SK-N-SH treated with all-trans-retinoic acid at 6 μM for 48 hours (cell line): ENCODE results near the gene APC2.

Experiments
- ATAC-seq: fragments of 200-7000 bp; cut with Tn5 transposase; 3 replicates; pipeline ENCODE4 v1.9.1; 2020; ENCODE audit warnings: mild to moderate bottlenecking, moderate library complexity
- ARNTL ChIP-seq: fragments of 450-650 bp; formaldehyde crosslinking; IDR thresholded peaks from 2 replicates; pipeline ENCODE4 v1.5.0; 2020; ENCODE audit warnings: low read depth, mild to moderate bottlenecking, moderate library complexity, borderline replicate concordance
- BACH2 ChIP-seq: fragments of 250-450 bp; sonication (Bioruptor Pico); IDR thresholded peaks from 2 replicates; pipeline ENCODE4 v1.9.0; 2021; ENCODE audit warnings: mild to moderate bottlenecking, borderline replicate concordance
- CSDC2 ChIP-seq: fragments of 250-450 bp; sonication (Bioruptor Pico); IDR thresholded peaks from 2 replicates; pipeline ENCODE4 v1.5.0; 2020; ENCODE audit warnings: mild to moderate bottlenecking, moderate library complexity
- GLIS3 ChIP-seq: fragments of 250-450 bp; sonication (Bioruptor Pico); IDR thresholded peaks from 2 replicates; pipeline ENCODE4 v1.5.0; 2020; ENCODE audit warnings: mild to moderate bottlenecking, moderate library complexity
- ISL1 ChIP-seq: fragments of 250-450 bp; sonication (Bioruptor Pico); IDR thresholded peaks from 2 replicates; pipeline ENCODE4 v2.1.2; 2022; ENCODE audit warnings: mild to moderate bottlenecking, moderate library complexity
- PPARA ChIP-seq: fragments of 250-450 bp; sonication (Bioruptor Pico); IDR thresholded peaks from 2 replicates; pipeline ENCODE4 v1.5.0; 2020; ENCODE audit warnings: mild to moderate bottlenecking, borderline replicate concordance
- RARB ChIP-seq: fragments of 250-450 bp; sonication (Bioruptor Pico); IDR thresholded peaks from 2 replicates; pipeline ENCODE4 v1.8.0; 2021; ENCODE audit warnings: mild to moderate bottlenecking, moderate library complexity
- TCF4 ChIP-seq: fragments of 250-450 bp; sonication (Bioruptor Pico); IDR thresholded peaks from 2 replicates; pipeline ENCODE4 v1.8.0; 2021; ENCODE audit warnings: mild to moderate bottlenecking, moderate library complexity, borderline replicate concordance
- ZC3H10 ChIP-seq: fragments of 250-450 bp; sonication (Bioruptor Pico); IDR thresholded peaks from 2 replicates; pipeline ENCODE4 v1.5.1; 2021; ENCODE audit warnings: mild to moderate bottlenecking, moderate library complexity
- ZFP30 ChIP-seq: fragments of 450-650 bp; formaldehyde crosslinking; IDR thresholded peaks from 2 replicates; pipeline ENCODE4 v1.5.0; 2022; ENCODE audit warnings: mild to moderate bottlenecking, moderate library complexity
- ZNF565 ChIP-seq: fragments of 450-650 bp; formaldehyde crosslinking; conservative IDR thresholded peaks from 2 replicates; pipeline ENCODE4 v1.5.0; 2020; ENCODE audit warnings: low read depth, mild to moderate bottlenecking, moderate library complexity
- ZNF70 ChIP-seq: fragments of 450-650 bp; formaldehyde crosslinking; IDR thresholded peaks from 2 replicates; pipeline ENCODE4 v1.5.0; 2020; ENCODE audit warnings: mild to moderate bottlenecking, moderate library complexity
- ZNF8 ChIP-seq: fragments of 450-650 bp; formaldehyde crosslinking; IDR thresholded peaks from 2 replicates; pipeline ENCODE4 v1.5.0; 2020; ENCODE audit warnings: mild to moderate bottlenecking, moderate library complexity
- TF ChIP-seq, protein P1 (sequence below): fragments of 250-450 bp; sonication (Bioruptor Pico); IDR thresholded peaks from 2 replicates; pipeline ENCODE4 v1.8.0; 2021; ENCODE audit warnings: low read depth, mild to moderate bottlenecking, moderate library complexity, borderline replicate concordance
- TF ChIP-seq, protein P2 (sequence below): fragments of 250-450 bp; sonication (Bioruptor Pico); IDR thresholded peaks from 2 replicates; pipeline ENCODE4 v1.8.0; 2020; ENCODE audit warnings: mild to moderate bottlenecking, moderate library complexity, borderline replicate concordance
- TF ChIP-seq, protein P3 (sequence below): fragments of 250-450 bp; sonication (Bioruptor Pico); IDR thresholded peaks from 2 replicates; pipeline ENCODE4 v1.5.1; 2020; ENCODE audit warnings: low read depth, mild to moderate bottlenecking, moderate library complexity
- TF ChIP-seq, protein P4 (sequence below): fragments of 250-450 bp; sonication (Bioruptor Pico); IDR thresholded peaks from 2 replicates; pipeline ENCODE4 v1.5.0; 2020; ENCODE audit warnings: mild to moderate bottlenecking, moderate library complexity

APC2 gene

GRCh38 chr19:1481893-1482360 lies 32.0 kb downstream of the APC2 start:
- TF ChIP-seq RARB (CRISPR knock-in tag) (no peak), BACH2 (CRISPR knock-in tag) (no peak), CSDC2 (CRISPR knock-in tag) (no peak), ARNTL (no peak), ZNF565 (CRISPR knock-in tag) (no peak), ISL1 (CRISPR knock-in tag) (no peak), ZNF70 (CRISPR knock-in tag) (no peak), ZC3H10 (CRISPR knock-in tag) (no peak), PPARA (CRISPR knock-in tag) (no peak)
- TF ChIP-seq, protein P1, sequence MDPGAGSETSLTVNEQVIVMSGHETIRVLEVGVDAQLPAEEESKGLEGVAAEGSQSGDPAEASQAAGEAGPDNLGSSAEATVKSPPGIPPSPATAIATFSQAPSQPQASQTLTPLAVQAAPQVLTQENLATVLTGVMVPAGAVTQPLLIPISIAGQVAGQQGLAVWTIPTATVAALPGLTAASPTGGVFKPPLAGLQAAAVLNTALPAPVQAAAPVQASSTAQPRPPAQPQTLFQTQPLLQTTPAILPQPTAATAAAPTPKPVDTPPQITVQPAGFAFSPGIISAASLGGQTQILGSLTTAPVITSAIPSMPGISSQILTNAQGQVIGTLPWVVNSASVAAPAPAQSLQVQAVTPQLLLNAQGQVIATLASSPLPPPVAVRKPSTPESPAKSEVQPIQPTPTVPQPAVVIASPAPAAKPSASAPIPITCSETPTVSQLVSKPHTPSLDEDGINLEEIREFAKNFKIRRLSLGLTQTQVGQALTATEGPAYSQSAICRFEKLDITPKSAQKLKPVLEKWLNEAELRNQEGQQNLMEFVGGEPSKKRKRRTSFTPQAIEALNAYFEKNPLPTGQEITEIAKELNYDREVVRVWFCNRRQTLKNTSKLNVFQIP = no peak
- TF ChIP-seq, protein P2, sequence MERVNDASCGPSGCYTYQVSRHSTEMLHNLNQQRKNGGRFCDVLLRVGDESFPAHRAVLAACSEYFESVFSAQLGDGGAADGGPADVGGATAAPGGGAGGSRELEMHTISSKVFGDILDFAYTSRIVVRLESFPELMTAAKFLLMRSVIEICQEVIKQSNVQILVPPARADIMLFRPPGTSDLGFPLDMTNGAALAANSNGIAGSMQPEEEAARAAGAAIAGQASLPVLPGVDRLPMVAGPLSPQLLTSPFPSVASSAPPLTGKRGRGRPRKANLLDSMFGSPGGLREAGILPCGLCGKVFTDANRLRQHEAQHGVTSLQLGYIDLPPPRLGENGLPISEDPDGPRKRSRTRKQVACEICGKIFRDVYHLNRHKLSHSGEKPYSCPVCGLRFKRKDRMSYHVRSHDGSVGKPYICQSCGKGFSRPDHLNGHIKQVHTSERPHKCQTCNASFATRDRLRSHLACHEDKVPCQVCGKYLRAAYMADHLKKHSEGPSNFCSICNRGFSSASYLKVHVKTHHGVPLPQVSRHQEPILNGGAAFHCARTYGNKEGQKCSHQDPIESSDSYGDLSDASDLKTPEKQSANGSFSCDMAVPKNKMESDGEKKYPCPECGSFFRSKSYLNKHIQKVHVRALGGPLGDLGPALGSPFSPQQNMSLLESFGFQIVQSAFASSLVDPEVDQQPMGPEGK = no peak
- no peak for ATAC-seq

- TF ChIP-seq ZFP30 (CRISPR knock-in tag) = no peak
- TF ChIP-seq, all 23 proteins: peak for 0
- ATAC-seq = no peak
These were observed 32.6 kb downstream of the APC2 start for GRCh38 chr19:1482361-1483130.

- no peak for ATAC-seq
- no peak for TF ChIP-seq ZNF8 (CRISPR knock-in tag)
- TF ChIP-seq, protein P3, sequence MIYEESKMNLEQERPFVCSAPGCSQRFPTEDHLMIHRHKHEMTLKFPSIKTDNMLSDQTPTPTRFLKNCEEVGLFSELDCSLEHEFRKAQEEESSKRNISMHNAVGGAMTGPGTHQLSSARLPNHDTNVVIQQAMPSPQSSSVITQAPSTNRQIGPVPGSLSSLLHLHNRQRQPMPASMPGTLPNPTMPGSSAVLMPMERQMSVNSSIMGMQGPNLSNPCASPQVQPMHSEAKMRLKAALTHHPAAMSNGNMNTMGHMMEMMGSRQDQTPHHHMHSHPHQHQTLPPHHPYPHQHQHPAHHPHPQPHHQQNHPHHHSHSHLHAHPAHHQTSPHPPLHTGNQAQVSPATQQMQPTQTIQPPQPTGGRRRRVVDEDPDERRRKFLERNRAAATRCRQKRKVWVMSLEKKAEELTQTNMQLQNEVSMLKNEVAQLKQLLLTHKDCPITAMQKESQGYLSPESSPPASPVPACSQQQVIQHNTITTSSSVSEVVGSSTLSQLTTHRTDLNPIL (CRISPR knock-in tag) = no peak
- TF ChIP-seq, protein P4, sequence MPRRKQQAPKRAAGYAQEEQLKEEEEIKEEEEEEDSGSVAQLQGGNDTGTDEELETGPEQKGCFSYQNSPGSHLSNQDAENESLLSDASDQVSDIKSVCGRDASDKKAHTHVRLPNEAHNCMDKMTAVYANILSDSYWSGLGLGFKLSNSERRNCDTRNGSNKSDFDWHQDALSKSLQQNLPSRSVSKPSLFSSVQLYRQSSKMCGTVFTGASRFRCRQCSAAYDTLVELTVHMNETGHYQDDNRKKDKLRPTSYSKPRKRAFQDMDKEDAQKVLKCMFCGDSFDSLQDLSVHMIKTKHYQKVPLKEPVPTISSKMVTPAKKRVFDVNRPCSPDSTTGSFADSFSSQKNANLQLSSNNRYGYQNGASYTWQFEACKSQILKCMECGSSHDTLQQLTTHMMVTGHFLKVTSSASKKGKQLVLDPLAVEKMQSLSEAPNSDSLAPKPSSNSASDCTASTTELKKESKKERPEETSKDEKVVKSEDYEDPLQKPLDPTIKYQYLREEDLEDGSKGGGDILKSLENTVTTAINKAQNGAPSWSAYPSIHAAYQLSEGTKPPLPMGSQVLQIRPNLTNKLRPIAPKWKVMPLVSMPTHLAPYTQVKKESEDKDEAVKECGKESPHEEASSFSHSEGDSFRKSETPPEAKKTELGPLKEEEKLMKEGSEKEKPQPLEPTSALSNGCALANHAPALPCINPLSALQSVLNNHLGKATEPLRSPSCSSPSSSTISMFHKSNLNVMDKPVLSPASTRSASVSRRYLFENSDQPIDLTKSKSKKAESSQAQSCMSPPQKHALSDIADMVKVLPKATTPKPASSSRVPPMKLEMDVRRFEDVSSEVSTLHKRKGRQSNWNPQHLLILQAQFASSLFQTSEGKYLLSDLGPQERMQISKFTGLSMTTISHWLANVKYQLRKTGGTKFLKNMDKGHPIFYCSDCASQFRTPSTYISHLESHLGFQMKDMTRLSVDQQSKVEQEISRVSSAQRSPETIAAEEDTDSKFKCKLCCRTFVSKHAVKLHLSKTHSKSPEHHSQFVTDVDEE (CRISPR knock-in tag) = no peak
- no peak for TF ChIP-seq TCF4 (CRISPR knock-in tag)
- no peak for TF ChIP-seq ZC3H10 (CRISPR knock-in tag)
- no peak for TF ChIP-seq ZNF565 (CRISPR knock-in tag)
- TF ChIP-seq, protein P2 = no peak
- TF ChIP-seq GLIS3 (CRISPR knock-in tag) = no peak
- TF ChIP-seq, all 23 proteins: peak for 0
These were observed 33.4 kb downstream of the APC2 start for GRCh38 chr19:1483131-1483978.
